Measurements from ENCODE around the gene LZTR1.

LZTR1 gene

GRCh38 chr22:20953668-20954500 lies 28.2 kb upstream of the LZTR1 start:
- no peak for TF ChIP-seq CTCF (conservative IDR thresholded peaks at IDR 0.05)
- H3K27ac ChIP-seq = peak overlapping the region; percentile 89

- H3K27ac ChIP-seq = no peak overlapping the region
- TF ChIP-seq CTCF (conservative IDR thresholded peaks at IDR 0.05) = no peak
These were observed 26.5 kb upstream of the LZTR1 start for GRCh38 chr22:20955548-20955947.

- H3K27ac ChIP-seq = peak overlapping the region; percentile 63; the same call in 1 of the 2 replicates
These were observed 25.6 kb upstream of the LZTR1 start for GRCh38 chr22:20956258-20957101.

GRCh38 chr22:20957102-20957682 lies 24.9 kb upstream of the LZTR1 start:
- TF ChIP-seq CTCF (conservative IDR thresholded peaks at IDR 0.05) = 0 out of 2 replicates have a peak, but pooled peaks have one; percentile 6

More at GRCh38 chr22:20956258-20957101, 25.6 kb upstream of the LZTR1 start:
- no peak for TF ChIP-seq CTCF (conservative IDR thresholded peaks at IDR 0.05)

GRCh38 chr22:20957683-20958431 lies 24.2 kb upstream of the LZTR1 start:
- H3K27ac ChIP-seq = peak overlapping the region; percentile 63; the same call in 1 of the 2 replicates
- no peak for TF ChIP-seq CTCF (conservative IDR thresholded peaks at IDR 0.05)

More at GRCh38 chr22:20957102-20957682, 24.9 kb upstream of the LZTR1 start:
- peak overlapping the region; percentile 63; the same call in 1 of the 2 replicates for H3K27ac ChIP-seq

- no peak overlapping the region for H3K27ac ChIP-seq
- no peak for TF ChIP-seq CTCF (conservative IDR thresholded peaks at IDR 0.05)
These were observed 22.3 kb upstream of the LZTR1 start for GRCh38 chr22:20959578-20960461.

All from VCaP (cell line).